ENCODE measurements around the gene TMEM255B.

DNA sequence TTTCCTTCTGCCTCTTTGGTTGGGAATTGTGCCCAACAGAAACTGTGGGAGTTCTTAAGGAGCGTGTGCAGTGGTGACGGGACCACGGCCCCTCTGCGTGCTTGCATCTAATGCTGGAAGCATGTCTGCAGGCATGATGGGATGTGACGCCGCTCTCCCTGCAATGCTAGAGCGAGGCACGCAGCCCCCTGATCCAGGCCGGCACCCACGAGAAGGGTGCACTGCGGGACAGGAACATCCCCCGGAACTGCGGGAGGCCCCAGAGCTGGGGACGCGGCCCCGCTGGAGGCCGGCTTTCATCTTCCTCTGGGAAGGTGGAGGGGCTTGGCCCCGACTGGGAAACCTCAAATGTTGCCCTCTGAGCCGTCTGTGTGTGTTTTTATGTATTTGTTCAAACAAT is 32.7 kb downstream of the TMEM255B start:
- TF ChIP-seq, protein P1, sequence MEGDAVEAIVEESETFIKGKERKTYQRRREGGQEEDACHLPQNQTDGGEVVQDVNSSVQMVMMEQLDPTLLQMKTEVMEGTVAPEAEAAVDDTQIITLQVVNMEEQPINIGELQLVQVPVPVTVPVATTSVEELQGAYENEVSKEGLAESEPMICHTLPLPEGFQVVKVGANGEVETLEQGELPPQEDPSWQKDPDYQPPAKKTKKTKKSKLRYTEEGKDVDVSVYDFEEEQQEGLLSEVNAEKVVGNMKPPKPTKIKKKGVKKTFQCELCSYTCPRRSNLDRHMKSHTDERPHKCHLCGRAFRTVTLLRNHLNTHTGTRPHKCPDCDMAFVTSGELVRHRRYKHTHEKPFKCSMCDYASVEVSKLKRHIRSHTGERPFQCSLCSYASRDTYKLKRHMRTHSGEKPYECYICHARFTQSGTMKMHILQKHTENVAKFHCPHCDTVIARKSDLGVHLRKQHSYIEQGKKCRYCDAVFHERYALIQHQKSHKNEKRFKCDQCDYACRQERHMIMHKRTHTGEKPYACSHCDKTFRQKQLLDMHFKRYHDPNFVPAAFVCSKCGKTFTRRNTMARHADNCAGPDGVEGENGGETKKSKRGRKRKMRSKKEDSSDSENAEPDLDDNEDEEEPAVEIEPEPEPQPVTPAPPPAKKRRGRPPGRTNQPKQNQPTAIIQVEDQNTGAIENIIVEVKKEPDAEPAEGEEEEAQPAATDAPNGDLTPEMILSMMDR (IDR thresholded peaks at IDR 0.05; ENCODE audit: low read length): no peak
- TF ChIP-seq EZH2 (optimal IDR thresholded peaks at IDR 0.05; ENCODE audit: low read depth, low read length): no peak
